Left colon (tissue), 2 donors: ENCODE results near the gene CYB5B. TPM values are rescaled to one million over a fixed set of nuclear protein-coding genes. Genes with fewer than 3 reads are reported as not detected.

Source experiments
- ATAC-seq: fragments of 200-7000 bp; cut with Tn5 transposase; one replicate; pipeline ENCODE4 v1.9.1; 2020; ENCODE audit warnings: mild to moderate bottlenecking, moderate library complexity
- DNase-seq, 2 donors: peaks; one replicate each; pipeline ENCODE4 v3.0.0-alpha.2; 2020
- intact Hi-C, 2 donors: fragments of 100-400 bp; cut with DNase I in 1 of 2; cut with micrococcal nuclease in 1 of 2; formaldehyde crosslinking; loops; one replicate each; pipeline versions ENCODE4 v1.11.2 to v1.14.0; 2022; cut with DNase I, micrococcal nuclease
- total RNA-seq, 2 donors: library from RNA; stranded (reverse); fragmentation: NEBNext Ultra II Directional; extraction: Animal tissue kit (Norgen Biotek cat#: 25700); gene quantifications; one replicate each; pipeline ENCODE4 v1.2.1, GENCODE V29; 2021
- donor health status: DM: no; HTN: no; CAD: no.
- donor health status: DM: yes; HTN: yes; CAD: no.

CYB5B gene
- total RNA-seq, 2 donors from 2014 or later, result 153 to 186 TPM

DNA sequence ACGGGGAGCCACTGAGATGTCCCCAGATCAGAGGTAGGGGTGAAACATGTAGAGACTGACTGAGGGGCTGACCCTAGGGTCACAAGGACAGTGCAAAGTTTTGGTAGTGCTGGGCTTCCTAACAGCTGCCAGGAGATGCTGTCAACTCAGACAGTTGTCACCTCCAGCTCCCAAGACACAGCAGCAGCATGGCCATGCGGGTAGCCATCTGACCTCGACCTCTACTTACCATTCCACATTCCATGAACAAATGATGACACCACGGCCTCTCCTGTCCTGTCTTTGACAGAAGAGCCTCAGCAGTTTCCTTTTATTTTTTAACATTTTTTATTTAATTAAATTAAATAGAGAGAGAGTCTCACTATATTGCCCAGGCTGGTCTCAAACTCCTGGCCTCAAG is 76.1 kb downstream of the CYB5B start:
- DNase-seq (no peak), ATAC-seq (no peak)
- intact Hi-C loops, result no loop called here

- DNase-seq, result no peak
- ATAC-seq, result no peak
- intact Hi-C loops, result no loop called here
Measured at GRCh38 chr16:69501956-69502745, 77.7 kb downstream of the CYB5B start.

- DNase-seq (no peak), ATAC-seq (no peak)
- intact Hi-C loops, result no loop called here
Measured at GRCh38 chr16:69503244-69503643, 78.8 kb downstream of the CYB5B start.

DNA sequence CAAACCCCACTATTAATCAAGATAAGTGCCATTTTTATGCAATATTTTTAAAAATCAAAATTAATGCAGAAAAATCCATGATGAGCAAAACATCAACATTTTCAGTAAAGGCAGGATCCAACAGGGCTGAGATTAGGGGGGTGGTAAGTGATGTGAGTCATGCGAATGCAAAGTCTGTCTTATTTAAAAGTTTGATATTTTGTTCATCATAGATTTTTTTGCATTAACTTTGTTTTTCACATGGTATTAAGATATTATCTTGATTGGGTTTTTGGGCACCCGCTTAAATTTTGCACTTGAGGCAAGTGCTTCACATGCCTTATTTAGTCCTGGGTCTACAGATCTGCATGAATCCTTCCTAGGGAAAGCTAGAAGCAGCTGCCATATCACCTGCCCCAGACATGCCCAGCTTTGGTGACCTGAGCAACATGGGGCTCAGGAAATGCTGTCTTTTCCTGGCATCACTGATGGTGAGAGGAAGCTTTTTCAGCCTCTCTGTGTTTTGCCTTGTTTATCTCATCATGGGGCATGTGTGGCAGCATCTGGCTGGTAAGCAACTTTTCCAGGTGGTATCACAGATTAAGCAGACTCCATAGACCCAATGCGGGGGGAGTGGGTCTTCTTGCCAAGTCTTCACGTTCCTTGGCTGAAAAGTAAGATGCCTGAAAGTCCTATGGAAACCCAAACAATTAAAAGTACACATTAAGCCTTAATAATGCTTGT is 83.8 kb downstream of the CYB5B start:
- intact Hi-C loops, result no loop called here
- DNase-seq (no peak), ATAC-seq (no peak)

GRCh38 chr16:69509125-69509524 is 84.7 kb downstream of the CYB5B start:
- intact Hi-C loops, result no loop called here
- no peak for ATAC-seq
- no peak for DNase-seq

- ATAC-seq (no peak), DNase-seq (no peak)
- intact Hi-C loops, result no loop called here
Measured at GRCh38 chr16:69511651-69512050, 87.2 kb downstream of the CYB5B start.

DNA sequence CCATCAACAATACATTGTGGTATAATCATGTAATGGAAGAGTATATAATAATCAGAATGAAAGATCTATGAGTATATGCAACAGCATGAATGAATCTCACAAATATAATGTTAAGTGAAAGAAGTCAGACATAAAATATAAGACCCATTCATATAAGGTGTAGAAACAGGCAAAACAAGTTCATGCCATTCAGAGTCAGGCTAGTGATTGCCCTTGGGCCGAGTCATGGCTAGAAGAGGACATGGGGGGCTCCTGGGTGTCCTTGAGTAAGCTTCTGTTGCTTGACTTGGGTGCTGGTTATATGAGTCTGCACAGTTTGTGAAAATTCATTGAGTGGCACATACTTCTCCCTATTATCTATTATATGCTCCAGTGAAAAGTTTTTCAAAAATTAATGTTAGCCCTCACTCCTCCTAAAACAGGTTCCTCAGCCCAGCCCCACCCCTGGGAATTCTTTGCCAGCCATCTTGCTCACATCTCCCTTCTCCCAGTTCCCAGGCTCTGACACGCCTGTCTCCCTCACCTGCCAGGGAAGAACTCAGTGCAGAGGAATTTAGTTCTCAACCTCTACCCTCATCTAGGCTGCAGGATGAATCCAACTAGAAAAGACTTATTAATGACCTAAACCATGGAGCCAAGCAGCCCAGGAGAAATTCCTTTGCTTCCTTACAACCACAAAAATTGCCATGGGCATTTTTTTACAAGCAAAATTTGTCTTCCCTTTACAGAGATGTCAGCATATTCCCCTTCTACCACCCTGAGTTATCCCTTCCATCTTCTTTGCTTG is 89.0 kb downstream of the CYB5B start:
- ATAC-seq, result no peak
- intact Hi-C loops, result no loop called here

DNA sequence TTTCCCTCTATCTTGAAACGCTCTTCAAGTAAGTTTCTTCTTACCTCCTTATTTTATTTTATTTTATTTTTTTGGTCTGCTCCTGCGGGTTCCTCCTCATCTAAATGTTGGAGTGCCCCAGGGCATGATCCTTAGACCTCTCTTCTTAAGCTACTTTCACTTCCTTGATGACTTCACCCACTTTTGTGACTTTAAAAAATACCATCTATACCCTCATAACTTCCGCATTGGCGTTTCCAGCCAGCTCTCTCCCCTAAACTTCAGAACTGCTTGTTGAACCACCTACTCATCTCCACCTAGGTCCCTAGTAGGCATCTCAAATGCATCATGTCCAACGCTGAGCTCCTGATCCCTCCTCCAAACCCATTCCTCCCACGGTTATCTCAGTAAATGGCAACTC is 89.9 kb downstream of the CYB5B start:
- DNase-seq (no peak), ATAC-seq (no peak)
- intact Hi-C loops, result no loop called here

More for the DNA sequence above, 89.0 kb downstream of the CYB5B start:
- no peak for DNase-seq

Other genes with a start within 250 kb of the CYB5B start
- 10 to 100 TPM; 32.0 to 33.8 TPM for gene SNTB2, start 237.5 kb upstream of the CYB5B start, total RNA-seq
- 10 to 100 TPM; 34.1 to 34.3 TPM for gene VPS4A, start 113.3 kb upstream of the CYB5B start, total RNA-seq
- 10 to 100 TPM; 10.1 to 20.5 TPM for gene PDF, start 94.0 kb upstream of the CYB5B start, total RNA-seq
- 10 to 100 TPM; 31.7 to 36.6 TPM for gene COG8, start 85.1 kb upstream of the CYB5B start, total RNA-seq
- 10 to 100 TPM; 19.0 to 22.1 TPM for gene NIP7, start 84.8 kb upstream of the CYB5B start, total RNA-seq
- 1 to 10 TPM; 2.5 to 9.4 TPM for gene TMED6, start 72.8 kb upstream of the CYB5B start, total RNA-seq
- gene TERF2, start 38.6 kb upstream of the CYB5B start, total RNA-seq, result 10 to 100 TPM; 33.2 to 36.6 TPM
- 10 to 100 TPM; 30.2 to 34.9 TPM for gene NFAT5, start 141.3 kb downstream of the CYB5B start, total RNA-seq